Uterus (tissue), 2 donors: ENCODE measurements around the gene NPAS1.

Source experiments
- POLR2A ChIP-seq, 2 donors: fragments of 450-650 bp; IDR thresholded peaks; one replicate each; pipeline ENCODE4 v1.6.1; 2016; ENCODE audit warnings: antibody characterized with exemption in 2 of 2, mild to moderate bottlenecking in 1 of 2, moderate library complexity in 1 of 2
- TF ChIP-seq, protein P1 (sequence below), 4 experiments: fragments of 200-600 bp in 2 of 4; fragments of 450-650 bp in 2 of 4; sonication (generic) in 2 of 4; IDR thresholded peaks; one replicate each; pipeline ENCODE4 v1.5.1; 2016 to 2019; ENCODE audit warnings: antibody characterized with exemption in 4 of 4, mild to moderate bottlenecking in 2 of 4, moderate library complexity in 1 of 4

DNA sequence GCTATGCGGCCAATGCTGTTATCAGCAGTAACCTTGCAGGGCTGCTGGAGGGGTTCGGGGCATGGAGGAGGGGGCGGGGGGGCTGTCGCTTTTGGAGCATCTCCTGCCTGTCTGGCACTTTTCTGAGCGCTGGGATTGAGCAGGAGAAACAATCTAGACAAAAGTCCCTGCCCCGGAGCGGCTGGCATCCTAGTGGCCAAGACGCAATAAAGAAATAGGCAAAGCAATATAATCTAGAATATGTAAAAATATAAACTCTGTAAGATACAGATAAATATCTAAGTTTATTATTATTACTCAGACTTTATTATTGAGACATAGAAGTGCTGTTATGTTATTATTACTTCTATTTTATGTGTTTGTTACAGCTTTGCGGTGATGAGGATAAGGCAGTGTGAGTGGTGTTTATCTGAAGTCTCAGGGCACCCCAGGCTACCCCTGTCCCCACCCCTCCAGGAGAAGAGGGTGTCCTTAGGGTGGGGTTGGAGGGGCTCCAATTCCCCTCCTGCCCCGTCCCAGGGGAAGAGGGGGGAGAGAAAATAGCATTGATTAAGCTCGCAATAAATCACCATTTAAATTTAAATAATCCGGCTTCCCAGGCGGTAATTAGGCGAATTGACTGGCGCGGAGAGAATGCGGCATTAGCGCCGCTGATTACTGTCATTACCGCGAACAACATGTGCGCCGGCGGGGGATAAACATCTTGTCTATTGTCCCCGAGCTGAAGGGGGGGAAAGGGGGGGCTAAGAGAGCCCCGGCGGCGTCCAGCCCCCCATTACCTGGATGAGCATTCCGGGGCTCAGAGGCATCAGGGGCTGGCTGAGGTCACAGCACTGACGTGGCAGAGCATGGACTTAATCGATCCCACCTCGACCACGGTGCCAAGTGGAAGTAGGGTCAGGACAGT, 3.2 kb downstream of the NPAS1 start:
- TF ChIP-seq, protein P1, sequence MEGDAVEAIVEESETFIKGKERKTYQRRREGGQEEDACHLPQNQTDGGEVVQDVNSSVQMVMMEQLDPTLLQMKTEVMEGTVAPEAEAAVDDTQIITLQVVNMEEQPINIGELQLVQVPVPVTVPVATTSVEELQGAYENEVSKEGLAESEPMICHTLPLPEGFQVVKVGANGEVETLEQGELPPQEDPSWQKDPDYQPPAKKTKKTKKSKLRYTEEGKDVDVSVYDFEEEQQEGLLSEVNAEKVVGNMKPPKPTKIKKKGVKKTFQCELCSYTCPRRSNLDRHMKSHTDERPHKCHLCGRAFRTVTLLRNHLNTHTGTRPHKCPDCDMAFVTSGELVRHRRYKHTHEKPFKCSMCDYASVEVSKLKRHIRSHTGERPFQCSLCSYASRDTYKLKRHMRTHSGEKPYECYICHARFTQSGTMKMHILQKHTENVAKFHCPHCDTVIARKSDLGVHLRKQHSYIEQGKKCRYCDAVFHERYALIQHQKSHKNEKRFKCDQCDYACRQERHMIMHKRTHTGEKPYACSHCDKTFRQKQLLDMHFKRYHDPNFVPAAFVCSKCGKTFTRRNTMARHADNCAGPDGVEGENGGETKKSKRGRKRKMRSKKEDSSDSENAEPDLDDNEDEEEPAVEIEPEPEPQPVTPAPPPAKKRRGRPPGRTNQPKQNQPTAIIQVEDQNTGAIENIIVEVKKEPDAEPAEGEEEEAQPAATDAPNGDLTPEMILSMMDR (IDR thresholded peaks at IDR 0.05): no peak
- no peak for TF ChIP-seq POLR2A (IDR thresholded peaks at IDR 0.05)
